Esophagus (tissue), 2 donors: ENCODE results near the gene PLCB1. TPM values are rescaled to one million over a fixed set of nuclear protein-coding genes. Genes with fewer than 3 reads are reported as not detected.

Experiments
- H3K27ac ChIP-seq, 2 donors: one replicate each; pipeline ENCODE4 v1.5.1; 2013; ENCODE audit warnings: low read depth in 2 of 2, mild to moderate bottlenecking in 2 of 2, inconsistent platforms in 1 of 2, low read length in 1 of 2, moderate library complexity in 1 of 2
- H3K27me3 ChIP-seq, 2 donors: one replicate each; pipeline ENCODE4 v1.6.1; 2013; ENCODE audit warnings: low read length in 2 of 2, control low read depth in 1 of 2, mild to moderate bottlenecking in 1 of 2; ENCODE audit not compliant: insufficient read depth in 2 of 2, control insufficient read depth in 1 of 2
- H3K36me3 ChIP-seq, 2 donors: one replicate each; pipeline ENCODE4 v1.6.1; 2013; ENCODE audit warnings: low read length in 1 of 2; ENCODE audit not compliant: control insufficient read depth in 2 of 2, insufficient read depth in 2 of 2
- H3K4me1 ChIP-seq, 2 donors: one replicate each; pipeline ENCODE4 v1.6.1; 2013; ENCODE audit warnings: low read length in 1 of 2; ENCODE audit not compliant: control insufficient read depth in 2 of 2, insufficient read depth in 2 of 2
- H3K4me3 ChIP-seq, 2 donors: one replicate each; pipeline ENCODE4 v1.5.1; 2013; ENCODE audit warnings: low read length in 2 of 2, mild to moderate bottlenecking in 2 of 2, low read depth in 1 of 2, moderate library complexity in 1 of 2
- H3K9me3 ChIP-seq, 2 donors: one replicate each; pipeline ENCODE4 v1.6.1; 2013; ENCODE audit warnings: mild to moderate bottlenecking in 2 of 2, low read depth in 1 of 2, low read length in 1 of 2, moderate library complexity in 1 of 2; ENCODE audit not compliant: control insufficient read depth in 2 of 2, insufficient read depth in 1 of 2
- WGBS, 2 donors: extraction: QIAGEN DNeasy Blood & Tissue Kit; methylation state at CpG; one replicate each; pipeline ENCODE4 v1.1.7; 2013; 5-methylcytosine and 5-hydroxymethylcytosine counted together
- polyA plus RNA-seq, 2 donors: library from polyadenylated mRNA; stranded (reverse); fragments of 200-250 nt; gene quantifications; one replicate each; pipeline ENCODE4 v1.2.3, GENCODE V29; 2013
- donor health status: healthy with polysubstance abuse.
- donor health status: Bipolar disorder and iron deficiency.

The PLCB1 gene
- polyA plus RNA-seq, 2 donors: 1.7 to 3.0 TPM

DNA sequence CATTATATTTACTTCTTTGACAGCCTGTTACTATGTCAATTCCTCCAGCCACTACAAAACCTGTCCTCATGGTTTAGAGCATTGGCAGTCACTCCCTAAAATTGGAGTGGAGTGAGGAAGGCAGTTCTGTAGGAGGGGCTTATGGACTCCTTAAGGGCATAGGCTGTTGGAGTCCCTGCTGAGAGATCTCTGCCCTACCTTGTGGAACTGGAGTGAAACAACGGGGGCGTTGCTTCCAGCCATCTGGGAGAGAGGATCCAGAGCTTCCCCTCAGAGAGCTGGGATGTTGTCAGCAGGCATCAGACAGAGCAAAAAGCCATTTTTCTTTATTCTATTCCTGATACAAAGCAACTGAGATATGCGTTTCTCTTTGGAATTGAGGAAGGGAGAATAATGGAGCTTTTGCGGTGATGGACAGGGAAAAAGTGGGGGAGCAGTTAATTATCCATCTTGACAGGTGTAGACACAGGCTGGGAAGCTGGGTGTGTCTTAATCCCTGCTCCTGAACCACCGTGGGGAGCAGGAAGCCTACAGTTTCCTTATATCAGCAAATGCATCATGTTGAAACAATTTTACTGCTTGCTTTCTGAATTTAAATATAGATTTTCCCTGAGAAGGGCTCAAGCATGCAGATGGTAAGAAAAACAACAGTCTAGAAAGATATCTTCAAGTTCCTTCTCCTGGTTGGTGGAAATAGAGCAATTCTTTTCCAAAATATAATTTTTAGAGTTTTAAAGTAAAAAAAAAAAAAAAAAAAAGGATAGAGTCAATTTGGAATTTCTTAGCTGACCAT is 402.5 kb downstream of the PLCB1 start:
- 56% methylated on average over 5 of the region's 5 CpGs for WGBS, 2 donors
- no peaks in the 10 kb centered on the region for H3K27me3 ChIP-seq
- no peaks in the 10 kb centered on the region for H3K4me1 ChIP-seq
- no peak overlapping the region for H3K4me3 ChIP-seq
- no peaks in the 10 kb centered on the region for H3K9me3 ChIP-seq
- no peak overlapping the region for H3K27ac ChIP-seq
- no peaks in the 10 kb centered on the region for H3K36me3 ChIP-seq

DNA sequence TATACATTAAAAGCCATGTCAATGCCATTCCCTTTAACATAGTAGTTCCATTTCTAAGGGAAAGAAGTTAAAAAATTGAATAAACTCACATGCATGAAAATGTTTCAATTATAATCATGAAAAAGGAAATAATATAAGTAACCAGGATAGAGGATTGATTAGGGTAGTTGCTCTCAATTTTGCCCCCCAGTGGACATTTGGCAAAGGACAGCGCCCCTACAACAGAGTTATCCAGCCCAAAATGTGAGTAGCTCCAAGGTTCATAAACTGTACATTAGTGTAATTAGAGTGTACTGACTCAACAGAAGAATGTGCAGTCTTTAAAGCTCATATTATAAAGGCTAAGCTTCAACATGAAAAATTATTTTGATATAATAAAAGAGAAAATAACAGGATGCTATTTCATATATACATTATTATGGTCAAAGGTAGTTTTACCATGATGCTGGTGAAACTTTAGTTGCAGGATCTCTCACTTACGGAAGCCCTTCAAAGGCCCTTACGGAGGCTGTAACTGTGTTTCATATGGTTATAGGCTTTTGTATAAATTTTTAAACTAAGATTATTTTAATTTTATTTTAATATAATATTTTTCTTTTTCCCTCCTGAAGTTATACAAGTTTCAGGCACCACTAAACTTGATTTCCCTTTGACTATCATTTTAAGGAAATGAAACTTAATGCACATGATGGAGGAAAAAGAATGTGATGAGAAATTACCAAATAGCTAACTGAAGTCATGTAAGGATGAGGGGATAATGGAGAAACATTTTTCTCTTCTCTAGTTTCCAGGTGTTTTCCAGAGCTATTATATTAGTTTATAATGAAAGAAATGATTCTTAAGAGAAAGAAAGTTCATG is 403.6 kb downstream of the PLCB1 start:
- 88 to 89% methylated on average over 3 of the region's 3 CpGs for WGBS, 2 donors
- Histone ChIP-seq H3K4me3 (no peak overlapping the region), H3K27ac (no peak overlapping the region), H3K4me1 (no peaks in the 10 kb centered on the region), H3K36me3 (no peaks in the 10 kb centered on the region), H3K9me3 (no peaks in the 10 kb centered on the region), H3K27me3 (no peaks in the 10 kb centered on the region)

DNA sequence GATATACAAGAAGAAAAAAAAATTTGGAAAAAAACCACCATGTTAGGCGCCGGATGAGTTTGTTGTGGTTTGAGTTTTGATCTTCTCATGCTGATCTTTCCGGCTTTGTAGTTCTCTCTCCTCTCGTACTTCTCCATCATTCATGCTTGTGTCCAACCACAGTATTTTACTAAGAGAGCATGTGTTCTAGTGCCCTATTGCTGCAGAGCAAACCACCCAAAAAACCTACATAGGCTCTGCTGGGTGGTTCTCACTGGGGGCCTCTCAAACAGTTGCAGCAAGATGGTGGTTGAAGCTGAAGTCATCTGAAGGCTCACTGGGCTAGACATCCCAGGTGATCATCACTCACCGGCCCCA is 404.2 kb downstream of the PLCB1 start:
- Histone ChIP-seq H3K27me3 (no peaks in the 10 kb centered on the region), H3K9me3 (no peaks in the 10 kb centered on the region), H3K36me3 (no peaks in the 10 kb centered on the region), H3K27ac (no peak overlapping the region), H3K4me3 (no peak overlapping the region), H3K4me1 (no peaks in the 10 kb centered on the region)
- 87 to 89% methylated on average over 5 of the region's 5 CpGs for WGBS, 2 donors

DNA sequence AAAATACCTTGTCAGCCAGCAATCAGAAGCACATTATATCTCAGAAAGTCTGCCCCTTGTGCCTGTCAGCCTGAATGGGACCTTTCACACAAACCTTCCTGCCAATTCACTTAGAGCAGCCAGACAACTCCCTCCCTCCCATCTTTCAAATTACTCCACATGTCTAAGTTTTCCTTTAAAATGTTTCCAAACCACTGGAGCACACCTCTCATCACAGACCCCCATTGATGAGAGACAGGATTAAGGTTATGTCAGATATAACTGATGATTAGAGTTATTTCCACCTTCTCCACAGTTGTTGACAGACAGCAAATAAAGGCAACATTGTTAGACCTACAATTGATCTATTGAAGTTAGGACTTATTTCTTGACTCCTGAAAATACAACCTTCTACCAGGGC is 408.4 kb downstream of the PLCB1 start:
- H3K4me3 ChIP-seq: no peak overlapping the region
- H3K27me3 ChIP-seq: no peaks in the 10 kb centered on the region
- no peaks in the 10 kb centered on the region for H3K9me3 ChIP-seq
- no peak overlapping the region for H3K27ac ChIP-seq
- H3K36me3 ChIP-seq: no peaks in the 10 kb centered on the region
- no peaks in the 10 kb centered on the region for H3K4me1 ChIP-seq

DNA sequence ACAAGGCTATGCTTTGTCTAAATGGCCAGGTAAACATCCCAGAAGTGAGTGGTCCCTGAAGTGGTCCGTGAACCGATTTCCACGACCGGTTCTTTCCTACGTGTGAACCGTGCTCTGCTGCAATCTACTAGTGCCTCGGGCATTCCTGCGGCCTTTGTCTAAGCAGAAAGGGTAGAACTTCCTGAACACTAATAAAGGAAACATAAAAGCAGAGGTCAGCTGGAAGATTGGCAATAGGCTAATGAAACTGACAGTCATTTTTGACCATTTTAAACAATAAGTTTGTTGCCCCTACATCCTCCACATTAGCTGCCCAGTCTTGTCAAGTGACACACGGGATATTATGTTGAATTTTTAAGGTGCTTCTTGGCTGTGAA is 410.0 kb downstream of the PLCB1 start:
- H3K4me3 ChIP-seq: no peak overlapping the region
- no peak overlapping the region for H3K27ac ChIP-seq
- no peaks in the 10 kb centered on the region for H3K27me3 ChIP-seq
- no peaks in the 10 kb centered on the region for H3K9me3 ChIP-seq
- no peaks in the 10 kb centered on the region for H3K36me3 ChIP-seq
- H3K4me1 ChIP-seq: no peaks in the 10 kb centered on the region
- 81 to 83% methylated on average over 9 of the region's 9 CpGs for WGBS, 2 donors

DNA sequence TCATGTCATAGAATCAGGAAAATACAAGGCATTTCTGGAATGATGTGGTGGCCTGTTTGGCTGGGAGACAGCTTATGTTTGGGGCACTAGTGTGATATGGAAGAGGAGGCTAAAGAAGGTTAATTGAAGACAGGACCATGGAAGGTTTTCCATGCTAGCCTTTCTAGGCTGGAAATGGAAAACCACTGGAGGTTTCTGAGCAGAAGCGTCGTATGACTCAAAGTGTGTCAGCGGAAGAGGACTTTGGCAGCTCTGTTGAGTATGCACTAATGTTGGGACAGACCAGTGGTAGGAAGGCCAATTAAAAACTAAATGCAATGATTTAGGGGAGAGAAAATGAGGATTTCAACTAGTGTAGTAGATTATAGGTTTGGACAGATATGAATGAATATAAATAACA is 413.1 kb downstream of the PLCB1 start:
- no peak overlapping the region for H3K27ac ChIP-seq
- H3K27me3 ChIP-seq: no peaks in the 10 kb centered on the region
- H3K9me3 ChIP-seq: no peaks in the 10 kb centered on the region
- 97 to 100% methylated on average over 3 of the region's 3 CpGs for WGBS, 2 donors
- H3K4me1 ChIP-seq: no peaks in the 10 kb centered on the region
- no peaks in the 10 kb centered on the region for H3K36me3 ChIP-seq
- no peak overlapping the region for H3K4me3 ChIP-seq

DNA sequence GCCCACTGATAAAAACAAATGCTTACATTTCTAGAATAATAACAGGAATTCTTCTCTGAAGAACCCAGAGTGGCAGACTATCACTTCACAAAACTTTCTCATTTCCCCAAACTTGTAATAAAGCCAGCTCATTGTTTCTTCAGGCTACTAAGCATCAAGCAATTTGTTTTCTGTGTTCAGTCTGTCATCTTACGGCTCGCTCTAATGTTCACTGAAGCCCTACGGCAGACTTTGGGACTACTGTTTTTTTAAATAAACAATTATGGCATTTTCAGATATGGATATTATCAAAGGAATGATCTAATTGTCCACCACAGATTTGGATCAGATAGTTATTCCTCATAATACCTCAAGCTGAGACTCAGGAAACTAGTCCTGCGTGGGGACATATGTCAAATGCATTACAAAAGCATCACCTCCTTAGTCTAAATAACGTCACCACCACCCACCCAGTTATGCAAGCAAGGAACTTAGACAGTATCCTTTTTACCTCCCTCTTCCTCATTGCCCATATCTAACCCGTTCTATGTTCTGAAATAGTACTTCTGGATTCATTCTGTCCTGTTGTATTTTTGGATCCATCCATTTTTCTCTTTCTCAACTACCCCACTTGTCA is 415.1 kb downstream of the PLCB1 start:
- H3K4me1 ChIP-seq: no peaks in the 10 kb centered on the region

DNA sequence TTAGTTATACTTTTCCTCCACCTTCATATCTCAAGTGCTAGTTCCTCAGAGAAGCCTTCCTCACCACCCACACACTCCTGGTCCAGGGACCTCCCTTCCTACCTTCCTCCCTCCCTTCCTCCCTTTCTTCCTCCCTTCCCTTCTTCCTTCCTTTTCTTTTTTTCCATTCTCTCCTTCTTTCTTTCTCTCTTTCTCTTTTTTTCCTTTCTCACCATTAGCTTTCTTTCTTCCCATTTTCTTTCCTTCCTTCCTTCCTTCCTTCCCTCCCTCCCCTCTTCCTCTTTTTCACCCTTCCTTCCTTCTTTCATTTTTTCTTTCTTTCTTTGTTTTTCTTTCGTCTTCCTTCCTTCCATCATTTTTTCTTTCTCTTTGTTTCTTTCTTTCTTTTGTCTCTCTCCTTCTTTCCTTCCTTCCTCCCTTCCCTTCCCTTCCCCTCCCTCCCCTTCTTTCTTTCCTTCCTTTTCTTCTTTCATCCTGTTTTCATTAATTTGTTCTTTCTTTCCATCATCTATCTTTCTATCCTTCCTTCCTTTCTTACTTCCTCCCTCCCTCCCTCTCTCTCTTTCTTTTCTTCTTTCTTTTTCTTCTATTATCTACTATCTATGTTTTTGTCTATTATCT is 416.0 kb downstream of the PLCB1 start:
- Histone ChIP-seq H3K36me3 (no peaks in the 10 kb centered on the region), H3K4me3 (no peak overlapping the region), H3K9me3 (no peaks in the 10 kb centered on the region), H3K27ac (no peak overlapping the region), H3K4me1 (no peaks in the 10 kb centered on the region), H3K27me3 (no peaks in the 10 kb centered on the region)
- WGBS, 2 donors: 87 to 95% methylated on average over 1 of the region's 1 CpG

More for the DNA sequence above, 415.1 kb downstream of the PLCB1 start:
- Histone ChIP-seq H3K36me3 (no peaks in the 10 kb centered on the region), H3K27ac (no peak overlapping the region), H3K27me3 (no peaks in the 10 kb centered on the region), H3K9me3 (no peaks in the 10 kb centered on the region), H3K4me3 (no peak overlapping the region)
- 53 to 62% methylated on average over 6 of the region's 6 CpGs for WGBS, 2 donors

DNA sequence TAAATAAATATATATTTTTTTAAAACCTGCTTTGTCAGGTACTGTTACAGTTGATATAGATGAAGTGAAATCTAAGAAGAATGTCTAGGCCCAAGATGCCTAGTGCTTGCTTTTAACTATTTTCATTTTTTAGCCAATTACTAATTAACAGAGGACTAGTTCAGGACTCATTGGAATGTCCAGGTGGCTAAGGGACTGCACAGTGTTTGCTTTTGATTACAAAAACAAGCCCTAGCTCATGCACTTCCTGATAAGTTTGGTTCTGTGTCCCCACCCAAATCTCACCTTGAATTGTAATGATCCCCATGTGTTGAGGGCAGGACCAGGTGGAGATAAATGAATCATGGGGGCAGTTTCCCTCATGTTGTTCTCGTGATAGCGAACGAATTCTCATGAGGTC is 417.1 kb downstream of the PLCB1 start:
- WGBS, 2 donors: 88 to 90% methylated on average over 3 of the region's 3 CpGs
- H3K4me1 ChIP-seq: no peaks in the 10 kb centered on the region
- no peaks in the 10 kb centered on the region for H3K9me3 ChIP-seq
- no peak overlapping the region for H3K4me3 ChIP-seq
- H3K36me3 ChIP-seq: no peaks in the 10 kb centered on the region
- H3K27me3 ChIP-seq: no peaks in the 10 kb centered on the region
- H3K27ac ChIP-seq: no peak overlapping the region
